Measurements from ENCODE around the gene GJB4.

GJB4 gene

GRCh38 chr1:34744851-34745250 lies 14.7 kb upstream of the GJB4 start:
- H3K36me3 ChIP-seq (replicated peaks), result no peaks in the 10 kb centered on the region
- in situ Hi-C loops (cut with HindIII; ENCODE audit: low pct_ligation_motif_present, low sequenced_read_pairs), result no loop called here
- no peak for TF ChIP-seq CTCF (IDR thresholded peaks at IDR 0.05; ENCODE audit: low read depth, low read length, missing control alignments)
- no peak overlapping the region for H3K27ac ChIP-seq
- H3K27me3 ChIP-seq (replicated peaks), result no peaks in the 10 kb centered on the region
- no peak for DNase-seq
- H3K4me3 ChIP-seq (ENCODE audit: low read depth, low read length), result no peak overlapping the region

GRCh38 chr1:34745666-34746065 lies 13.9 kb upstream of the GJB4 start:
- in situ Hi-C loops (cut with HindIII; ENCODE audit: low pct_ligation_motif_present, low sequenced_read_pairs), result no loop called here
- Histone ChIP-seq H3K27ac (no peak overlapping the region), H3K27me3 (replicated peaks) (no peaks in the 10 kb centered on the region), H3K4me3 (ENCODE audit: low read depth, low read length) (no peak overlapping the region), H3K36me3 (replicated peaks) (no peaks in the 10 kb centered on the region)
- no peak for DNase-seq
- TF ChIP-seq CTCF (IDR thresholded peaks at IDR 0.05; ENCODE audit: low read depth, low read length, missing control alignments), result no peak

- TF ChIP-seq CTCF (IDR thresholded peaks at IDR 0.05; ENCODE audit: low read depth, low read length, missing control alignments), result no peak
- Histone ChIP-seq H3K4me3 (ENCODE audit: low read depth, low read length) (no peak overlapping the region), H3K27me3 (replicated peaks) (no peaks in the 10 kb centered on the region), H3K27ac (no peak overlapping the region), H3K36me3 (replicated peaks) (no peaks in the 10 kb centered on the region)
- in situ Hi-C loops (cut with HindIII; ENCODE audit: low pct_ligation_motif_present, low sequenced_read_pairs), result no loop called here
- no peak for DNase-seq
These were observed 13.4 kb upstream of the GJB4 start for GRCh38 chr1:34746101-34746500.

- in situ Hi-C loops (cut with HindIII; ENCODE audit: low pct_ligation_motif_present, low sequenced_read_pairs), result no loop called here
- H3K27ac ChIP-seq, result no peak overlapping the region
- no peak for TF ChIP-seq CTCF (IDR thresholded peaks at IDR 0.05; ENCODE audit: low read depth, low read length, missing control alignments)
These were observed 12.5 kb upstream of the GJB4 start for GRCh38 chr1:34746785-34747637.

GRCh38 chr1:34747638-34747941 lies 11.9 kb upstream of the GJB4 start:
- H3K27me3 ChIP-seq (replicated peaks), result no peaks in the 10 kb centered on the region
- H3K4me3 ChIP-seq (ENCODE audit: low read depth, low read length), result no peak overlapping the region
- in situ Hi-C loops (cut with HindIII; ENCODE audit: low pct_ligation_motif_present, low sequenced_read_pairs), result no loop called here
- H3K36me3 ChIP-seq (replicated peaks), result no peaks in the 10 kb centered on the region
- no peak overlapping the region for H3K27ac ChIP-seq
- TF ChIP-seq CTCF (IDR thresholded peaks at IDR 0.05; ENCODE audit: low read depth, low read length, missing control alignments), result no peak
- no peak for DNase-seq

More at GRCh38 chr1:34746785-34747637, 12.5 kb upstream of the GJB4 start:
- no peaks in the 10 kb centered on the region for H3K36me3 ChIP-seq (replicated peaks)
- H3K27me3 ChIP-seq (replicated peaks), result no peaks in the 10 kb centered on the region
- H3K4me3 ChIP-seq (ENCODE audit: low read depth, low read length), result no peak overlapping the region
- no peak for DNase-seq

- DNase-seq, result no peak
- Histone ChIP-seq H3K27me3 (replicated peaks) (no peaks in the 10 kb centered on the region), H3K36me3 (replicated peaks) (no peaks in the 10 kb centered on the region), H3K4me3 (ENCODE audit: low read depth, low read length) (no peak overlapping the region), H3K27ac (no peak overlapping the region)
- TF ChIP-seq CTCF (IDR thresholded peaks at IDR 0.05; ENCODE audit: low read depth, low read length, missing control alignments), result no peak
- in situ Hi-C loops (cut with HindIII; ENCODE audit: low pct_ligation_motif_present, low sequenced_read_pairs), result no loop called here
These were observed 9.5 kb upstream of the GJB4 start for GRCh38 chr1:34749992-34750391.
